GM12878 (cell line): Measurements from ENCODE around the gene OR7G2. TPM values are rescaled to one million over a fixed set of nuclear protein-coding genes. Genes with fewer than 3 reads are reported as not detected.

Source experiments
- ATF7 ChIP-seq: fragments of 450-650 bp; IDR thresholded peaks from 2 replicates; pipeline ENCODE4 v1.6.1; 2016; ENCODE audit warnings: low read depth, mild to moderate bottlenecking
- CBFB ChIP-seq: IDR thresholded peaks from 2 replicates; pipeline ENCODE4 v1.6.1; 2016; ENCODE audit warnings: antibody characterized with exemption, low read depth
- CHD4 ChIP-seq: fragments of 200-600 bp; sonication (generic); IDR thresholded peaks from 2 replicates; pipeline ENCODE4 v1.6.1; 2016; ENCODE audit warnings: mild to moderate bottlenecking
- CREM ChIP-seq: IDR thresholded peaks from 2 replicates; pipeline ENCODE4 v1.6.1; 2014; ENCODE audit warnings: antibody characterized with exemption, low read depth
- EP300 ChIP-seq, 2 experiments: fragments of 150-350 bp in 1 of 2; IDR thresholded peaks; 2 replicates each; pipeline ENCODE4 v1.6.1; 2011 to 2012; ENCODE audit warnings: low read depth in 2 of 2, low read length in 2 of 2, borderline replicate concordance in 1 of 2, improper control_type of control experiment in 1 of 2, inconsistent platforms in 1 of 2; ENCODE audit not compliant: control insufficient read depth in 1 of 2
- FOXM1 ChIP-seq: IDR thresholded peaks from 2 replicates; pipeline ENCODE4 v1.6.1; 2012; ENCODE audit warnings: low read depth, mild to moderate bottlenecking, inconsistent platforms, low read length, moderate library complexity
- HCFC1 ChIP-seq: fragments of 150-350 bp; IDR thresholded peaks from 2 replicates; pipeline ENCODE4 v1.6.1; 2014; ENCODE audit warnings: low read length
- JUNB ChIP-seq: IDR thresholded peaks from 2 replicates; pipeline ENCODE4 v1.6.1; 2016; ENCODE audit warnings: antibody characterized with exemption, mild to moderate bottlenecking
- NR2C2 ChIP-seq: IDR thresholded peaks from 2 replicates; pipeline ENCODE4 v1.6.1; 2011; ENCODE audit warnings: borderline replicate concordance, low read depth; ENCODE audit not compliant: control insufficient read depth, insufficient read length
- PAX8 ChIP-seq: fragments of 450-650 bp; IDR thresholded peaks from 2 replicates; pipeline ENCODE4 v1.6.1; 2017; ENCODE audit warnings: mild to moderate bottlenecking, moderate library complexity
- PML ChIP-seq: IDR thresholded peaks from 2 replicates; pipeline ENCODE4 v1.6.1; 2012; ENCODE audit warnings: low read length, inconsistent platforms
- RAD21 ChIP-seq: IDR thresholded peaks from 2 replicates; pipeline ENCODE4 v1.6.1; 2011; ENCODE audit warnings: mild to moderate bottlenecking, low read depth, low read length, moderate library complexity; ENCODE audit not compliant: insufficient read depth
- RAD51 ChIP-seq: fragments of 450-650 bp; IDR thresholded peaks from 2 replicates; pipeline ENCODE4 v1.6.1; 2016; ENCODE audit warnings: moderate library complexity, mild to moderate bottlenecking, inconsistent platforms
- RELA ChIP-seq: fragments of 450-650 bp; IDR thresholded peaks from 2 replicates; pipeline ENCODE4 v1.8.0; 2014; ENCODE audit warnings: borderline replicate concordance; ENCODE audit not compliant: partially characterized antibody
- SIX5 ChIP-seq: IDR thresholded peaks from 2 replicates; pipeline ENCODE4 v1.6.1; 2011; ENCODE audit warnings: mild to moderate bottlenecking, low read depth, low read length, moderate library complexity; ENCODE audit not compliant: severe bottlenecking
- TBL1XR1 ChIP-seq: IDR thresholded peaks from 2 replicates; pipeline ENCODE4 v1.6.1; 2012; ENCODE audit warnings: low read depth, low read length, improper control_type of control experiment
- TCF12 ChIP-seq: IDR thresholded peaks from 2 replicates; pipeline ENCODE4 v1.6.1; 2011; ENCODE audit warnings: low read depth, mild to moderate bottlenecking, low read length
- ZNF24 ChIP-seq: fragments of 450-650 bp; IDR thresholded peaks from 2 replicates; pipeline ENCODE4 v1.6.1; 2017; ENCODE audit warnings: antibody characterized with exemption, mild to moderate bottlenecking
- polyA plus RNA-seq, 11 experiments: library from polyadenylated mRNA; depleted of rRNA in 4 of 11; unstranded in 6 of 11; stranded (reverse) in 5 of 11; fragments of >200 nt; fragmentation: Nextera tagmentation in 4 of 11; fragmentation: Illumina TruSeq in 1 of 11; extraction: Ambion mirVana in 4 of 11; extraction: Trizol in 1 of 11; gene quantifications; 1 replicate in 1 of 11; 2 replicates in 10 of 11; pipeline versions ENCODE4 v1.2.1 to v1.2.3, GENCODE V29; 2011 to 2016; ENCODE audit warnings: inconsistent platforms in 2 of 11, missing spikeins in 2 of 11, low read depth in 1 of 11
- total RNA-seq, 4 experiments: library from RNA; depleted of rRNA in 3 of 4; stranded (reverse); fragments of >200 nt in 3 of 4; fragmentation: Illumina TruSeq in 1 of 4; extraction: Trizol in 1 of 4; gene quantifications; 2 replicates each; pipeline versions ENCODE4 v1.2.1 to v1.2.3, GENCODE V29; 2013 to 2021
- TF ChIP-seq, protein P1 (sequence below): fragments of 450-650 bp; IDR thresholded peaks from 2 replicates; pipeline ENCODE4 v1.6.1; 2018; ENCODE audit warnings: borderline replicate concordance, mild to moderate bottlenecking; ENCODE audit not compliant: partially characterized antibody
- TF ChIP-seq, protein P2 (sequence below): fragments of 450-650 bp; formaldehyde crosslinking; IDR thresholded peaks from 2 replicates; pipeline ENCODE4 v1.4.0; 2020; ENCODE audit warnings: mild to moderate bottlenecking, moderate library complexity
- TF ChIP-seq, protein P3 (sequence below): fragments of 450-650 bp; formaldehyde crosslinking; IDR thresholded peaks from 2 replicates; pipeline ENCODE4 v1.5.0; 2022; ENCODE audit warnings: mild to moderate bottlenecking, missing genetic modification characterization

OR7G2 gene
- total and polyA plus RNA-seq, 10 of the 15 experiments (the other 5 are each of a cell fraction or from before 2014, with no cell fraction given), result not detected

DNA sequence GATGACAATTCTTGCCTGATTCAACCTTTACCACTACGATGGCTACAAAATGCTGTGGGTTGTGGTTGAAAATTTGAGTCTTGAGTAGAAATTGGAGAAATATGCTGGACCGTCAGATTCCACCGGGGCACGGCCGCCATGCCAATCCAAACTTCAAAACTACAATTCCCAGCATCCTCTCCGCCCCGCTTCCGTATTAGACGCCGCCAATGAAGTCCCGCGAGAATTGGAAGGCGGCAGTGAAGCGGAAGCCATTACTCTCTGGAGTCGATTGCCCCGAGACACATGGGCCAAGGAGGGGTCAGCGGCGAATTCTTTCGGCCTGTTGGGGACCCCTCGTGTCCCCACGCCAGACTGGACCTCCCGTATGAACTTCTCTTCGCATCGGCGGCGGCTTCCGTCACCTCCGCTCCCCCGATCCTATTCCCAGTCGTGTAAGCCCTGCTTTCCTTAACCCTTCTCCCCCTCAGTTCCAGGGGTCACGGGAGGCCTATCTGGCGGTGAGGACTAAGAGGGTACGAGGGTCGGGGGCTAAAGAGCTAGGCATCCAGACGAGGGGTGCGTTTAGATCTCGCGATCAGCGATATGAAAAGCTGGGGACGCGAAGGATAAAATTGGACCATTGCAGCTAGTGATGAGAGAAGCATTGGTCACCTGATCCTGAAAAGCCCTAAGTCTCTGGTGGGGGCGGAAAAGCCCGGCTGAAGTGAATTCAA is 33.0 kb upstream of the OR7G2 start, which contains the start of gene ZNF317 (continued):
- TF ChIP-seq RAD51 (peak; percentile 83), ATF7 (peak; percentile 65), JUNB (no peak), SIX5 (peak; percentile 95), FOXM1 (no peak), TBL1XR1 (no peak), RELA (peak; percentile 84), CHD4 (no peak), PAX8 (no peak), HCFC1 (peak; percentile 97), RAD21 (no peak), ZNF24 (no peak), NR2C2 (no peak), CREM (peak; percentile 81), EP300 (IDR thresholded peaks at IDR 0.05; ENCODE audit: borderline replicate concordance in 1 of 2, control insufficient read depth in 1 of 2, low read depth in 2 of 2, low read length in 2 of 2) (no peak), PML (peak; percentile 91), TCF12 (no peak), CBFB (peak; percentile 95)
- TF ChIP-seq, protein P1, sequence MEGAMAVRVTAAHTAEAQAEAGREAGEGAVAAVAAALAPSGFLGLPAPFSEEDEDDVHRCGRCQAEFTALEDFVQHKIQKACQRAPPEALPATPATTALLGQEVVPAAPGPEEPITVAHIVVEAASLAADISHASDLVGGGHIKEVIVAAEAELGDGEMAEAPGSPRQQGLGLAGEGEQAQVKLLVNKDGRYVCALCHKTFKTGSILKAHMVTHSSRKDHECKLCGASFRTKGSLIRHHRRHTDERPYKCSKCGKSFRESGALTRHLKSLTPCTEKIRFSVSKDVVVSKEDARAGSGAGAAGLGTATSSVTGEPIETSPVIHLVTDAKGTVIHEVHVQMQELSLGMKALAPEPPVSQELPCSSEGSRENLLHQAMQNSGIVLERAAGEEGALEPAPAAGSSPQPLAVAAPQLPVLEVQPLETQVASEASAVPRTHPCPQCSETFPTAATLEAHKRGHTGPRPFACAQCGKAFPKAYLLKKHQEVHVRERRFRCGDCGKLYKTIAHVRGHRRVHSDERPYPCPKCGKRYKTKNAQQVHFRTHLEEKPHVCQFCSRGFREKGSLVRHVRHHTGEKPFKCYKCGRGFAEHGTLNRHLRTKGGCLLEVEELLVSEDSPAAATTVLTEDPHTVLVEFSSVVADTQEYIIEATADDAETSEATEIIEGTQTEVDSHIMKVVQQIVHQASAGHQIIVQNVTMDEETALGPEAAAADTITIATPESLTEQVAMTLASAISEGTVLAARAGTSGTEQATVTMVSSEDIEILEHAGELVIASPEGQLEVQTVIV, result peak; percentile 89
- TF ChIP-seq, protein P2, sequence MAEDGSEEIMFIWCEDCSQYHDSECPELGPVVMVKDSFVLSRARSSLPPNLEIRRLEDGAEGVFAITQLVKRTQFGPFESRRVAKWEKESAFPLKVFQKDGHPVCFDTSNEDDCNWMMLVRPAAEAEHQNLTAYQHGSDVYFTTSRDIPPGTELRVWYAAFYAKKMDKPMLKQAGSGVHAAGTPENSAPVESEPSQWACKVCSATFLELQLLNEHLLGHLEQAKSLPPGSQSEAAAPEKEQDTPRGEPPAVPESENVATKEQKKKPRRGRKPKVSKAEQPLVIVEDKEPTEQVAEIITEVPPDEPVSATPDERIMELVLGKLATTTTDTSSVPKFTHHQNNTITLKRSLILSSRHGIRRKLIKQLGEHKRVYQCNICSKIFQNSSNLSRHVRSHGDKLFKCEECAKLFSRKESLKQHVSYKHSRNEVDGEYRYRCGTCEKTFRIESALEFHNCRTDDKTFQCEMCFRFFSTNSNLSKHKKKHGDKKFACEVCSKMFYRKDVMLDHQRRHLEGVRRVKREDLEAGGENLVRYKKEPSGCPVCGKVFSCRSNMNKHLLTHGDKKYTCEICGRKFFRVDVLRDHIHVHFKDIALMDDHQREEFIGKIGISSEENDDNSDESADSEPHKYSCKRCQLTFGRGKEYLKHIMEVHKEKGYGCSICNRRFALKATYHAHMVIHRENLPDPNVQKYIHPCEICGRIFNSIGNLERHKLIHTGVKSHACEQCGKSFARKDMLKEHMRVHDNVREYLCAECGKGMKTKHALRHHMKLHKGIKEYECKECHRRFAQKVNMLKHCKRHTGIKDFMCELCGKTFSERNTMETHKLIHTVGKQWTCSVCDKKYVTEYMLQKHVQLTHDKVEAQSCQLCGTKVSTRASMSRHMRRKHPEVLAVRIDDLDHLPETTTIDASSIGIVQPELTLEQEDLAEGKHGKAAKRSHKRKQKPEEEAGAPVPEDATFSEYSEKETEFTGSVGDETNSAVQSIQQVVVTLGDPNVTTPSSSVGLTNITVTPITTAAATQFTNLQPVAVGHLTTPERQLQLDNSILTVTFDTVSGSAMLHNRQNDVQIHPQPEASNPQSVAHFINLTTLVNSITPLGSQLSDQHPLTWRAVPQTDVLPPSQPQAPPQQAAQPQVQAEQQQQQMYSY (CRISPR knock-in tag), result no peak
- TF ChIP-seq, protein P3, sequence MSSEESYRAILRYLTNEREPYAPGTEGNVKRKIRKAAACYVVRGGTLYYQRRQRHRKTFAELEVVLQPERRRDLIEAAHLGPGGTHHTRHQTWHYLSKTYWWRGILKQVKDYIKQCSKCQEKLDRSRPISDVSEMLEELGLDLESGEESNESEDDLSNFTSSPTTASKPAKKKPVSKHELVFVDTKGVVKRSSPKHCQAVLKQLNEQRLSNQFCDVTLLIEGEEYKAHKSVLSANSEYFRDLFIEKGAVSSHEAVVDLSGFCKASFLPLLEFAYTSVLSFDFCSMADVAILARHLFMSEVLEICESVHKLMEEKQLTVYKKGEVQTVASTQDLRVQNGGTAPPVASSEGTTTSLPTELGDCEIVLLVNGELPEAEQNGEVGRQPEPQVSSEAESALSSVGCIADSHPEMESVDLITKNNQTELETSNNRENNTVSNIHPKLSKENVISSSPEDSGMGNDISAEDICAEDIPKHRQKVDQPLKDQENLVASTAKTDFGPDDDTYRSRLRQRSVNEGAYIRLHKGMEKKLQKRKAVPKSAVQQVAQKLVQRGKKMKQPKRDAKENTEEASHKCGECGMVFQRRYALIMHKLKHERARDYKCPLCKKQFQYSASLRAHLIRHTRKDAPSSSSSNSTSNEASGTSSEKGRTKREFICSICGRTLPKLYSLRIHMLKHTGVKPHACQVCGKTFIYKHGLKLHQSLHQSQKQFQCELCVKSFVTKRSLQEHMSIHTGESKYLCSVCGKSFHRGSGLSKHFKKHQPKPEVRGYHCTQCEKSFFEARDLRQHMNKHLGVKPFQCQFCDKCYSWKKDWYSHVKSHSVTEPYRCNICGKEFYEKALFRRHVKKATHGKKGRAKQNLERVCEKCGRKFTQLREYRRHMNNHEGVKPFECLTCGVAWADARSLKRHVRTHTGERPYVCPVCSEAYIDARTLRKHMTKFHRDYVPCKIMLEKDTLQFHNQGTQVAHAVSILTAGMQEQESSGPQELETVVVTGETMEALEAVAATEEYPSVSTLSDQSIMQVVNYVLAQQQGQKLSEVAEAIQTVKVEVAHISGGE (CRISPR knock-in tag), result no peak
